ENCODE data around the gene RIPK3.
"Not testable (repeated sequence)": the region's sequence is repeated elsewhere in the genome, so short reads cannot be mapped to it uniquely, and the experiment has no call there.

RIPK3 gene

GRCh38 chr14:24339284-24340151, at the start of gene RIPK3:
RIPK3 (minus strand) TSS chr14:24339991; CDS start chr14:24339826, 165 bp downstream.
- no peak for DNase-seq (ENCODE audit: low read depth)

GRCh38 chr14:24389226-24389848, 49.5 kb upstream of the RIPK3 start:
- no peak for DNase-seq (ENCODE audit: low read depth)

GRCh38 chr14:24388474-24389179, 48.8 kb upstream of the RIPK3 start:
- DNase-seq (ENCODE audit: low read depth), result no peak

- not testable (repeated sequence) for DNase-seq (ENCODE audit: low read depth)
These were observed 47.8 kb upstream of the RIPK3 start for GRCh38 chr14:24387579-24387978.

- DNase-seq (ENCODE audit: low read depth), result no peak
These were observed 47.2 kb upstream of the RIPK3 start for GRCh38 chr14:24387009-24387345.

- DNase-seq (ENCODE audit: low read depth), result no peak
These were observed 45.7 kb upstream of the RIPK3 start for GRCh38 chr14:24385524-24385923.

- DNase-seq (ENCODE audit: low read depth), result no peak
These were observed 44.4 kb upstream of the RIPK3 start for GRCh38 chr14:24384169-24384568.

- DNase-seq (ENCODE audit: low read depth), result no peak
These were observed 42.2 kb upstream of the RIPK3 start for GRCh38 chr14:24382064-24382371.

GRCh38 chr14:24381363-24382063, 41.7 kb upstream of the RIPK3 start:
- DNase-seq (ENCODE audit: low read depth), result no peak

- no peak for DNase-seq (ENCODE audit: low read depth)
These were observed 40.3 kb upstream of the RIPK3 start for GRCh38 chr14:24379907-24380730.

GRCh38 chr14:24378981-24379906, 39.5 kb upstream of the RIPK3 start:
- DNase-seq (ENCODE audit: low read depth), result no peak

- DNase-seq (ENCODE audit: low read depth), result no peak
These were observed 38.5 kb upstream of the RIPK3 start for GRCh38 chr14:24378327-24378726.

GRCh38 chr14:24377657-24378056, 37.9 kb upstream of the RIPK3 start:
- DNase-seq (ENCODE audit: low read depth), result no peak

- DNase-seq (ENCODE audit: low read depth), result no peak
These were observed 37.3 kb upstream of the RIPK3 start for GRCh38 chr14:24377126-24377525.

GRCh38 chr14:24376448-24377070, 36.8 kb upstream of the RIPK3 start:
- DNase-seq (ENCODE audit: low read depth), result no peak

GRCh38 chr14:24372701-24373416, 33.1 kb upstream of the RIPK3 start:
- DNase-seq (ENCODE audit: low read depth), result no peak

GRCh38 chr14:24371605-24372004, 31.8 kb upstream of the RIPK3 start:
- DNase-seq (ENCODE audit: low read depth), result not testable (repeated sequence)

GRCh38 chr14:24370748-24371147, 31.0 kb upstream of the RIPK3 start:
- no peak for DNase-seq (ENCODE audit: low read depth)

- DNase-seq (ENCODE audit: low read depth), result no peak
These were observed 30.3 kb upstream of the RIPK3 start for GRCh38 chr14:24369907-24370687.

All from stromal cell of bone marrow (primary cell).